Retinal pigment epithelial cell (primary cell): ENCODE data around the gene PCDHGA5.
"Not testable (repeated sequence)": the region's sequence is repeated elsewhere in the genome, so short reads cannot be mapped to it uniquely, and the experiment has no call there.

ENCODE experiments used
- DNase-seq: peaks from one replicate; pipeline ENCODE4 v3.0.0-alpha.2; 2010; ENCODE audit warnings: low read depth
- H3K4me3 ChIP-seq: 2 replicates; pipeline ENCODE4 v1.5.1; 2011; ENCODE audit warnings: mild to moderate bottlenecking, low read length, control low read depth, moderate library complexity
- CTCF ChIP-seq: conservative IDR thresholded peaks from 2 replicates; pipeline ENCODE4 v1.5.1; 2011; ENCODE audit warnings: low read depth, low read length, control low read depth, inconsistent platforms

PCDHGA5 gene

GRCh38 chr5:141343953-141344463, 20.0 kb upstream of the PCDHGA5 start:
- no peak for DNase-seq
- peak overlapping the region; percentile 37 for H3K4me3 ChIP-seq
- no peak for TF ChIP-seq CTCF

- no peak overlapping the region for H3K4me3 ChIP-seq
- TF ChIP-seq CTCF = no peak
- DNase-seq = no peak
Measured at GRCh38 chr5:141345327-141345726, 18.6 kb upstream of the PCDHGA5 start.

GRCh38 chr5:141346017-141346416, 17.9 kb upstream of the PCDHGA5 start:
- not testable (repeated sequence) for H3K4me3 ChIP-seq, DNase-seq

- peak; percentile 50 for TF ChIP-seq CTCF
- no peak for DNase-seq
- peak within 1 kb of the TSS; percentile 26 for H3K4me3 ChIP-seq
Measured at GRCh38 chr5:141349917-141350619, 13.9 kb upstream of the PCDHGA5 start, which contains the start of gene PCDHGB1. Gene PCDHGB1 (plus strand): TSS chr5:141350099. CDS start chr5:141350261, 162 bp downstream.

- no peak for DNase-seq
Measured at GRCh38 chr5:141351591-141351990, 12.4 kb upstream of the PCDHGA5 start.

GRCh38 chr5:141354900-141355469, 9.0 kb upstream of the PCDHGA5 start, which contains the start of gene PCDHGA4:
Gene PCDHGA4 (plus strand): TSS chr5:141355021. CDS start chr5:141355108, 87 bp downstream.
- TF ChIP-seq CTCF = peak; percentile 35
- no peak for DNase-seq
- H3K4me3 ChIP-seq = peak within 1 kb of the TSS; percentile 14

More at GRCh38 chr5:141351591-141351990, 12.4 kb upstream of the PCDHGA5 start:
- no peak for TF ChIP-seq CTCF
- H3K4me3 ChIP-seq = no peak overlapping the region

- TF ChIP-seq CTCF = no peak
- no peak overlapping the region for H3K4me3 ChIP-seq
- DNase-seq = no peak
Measured at GRCh38 chr5:141355641-141356040, 8.3 kb upstream of the PCDHGA5 start.
